HTERT RPE-1 (cell line): ENCODE measurements around the gene COL4A3.

Experiments used
- in situ Hi-C: fragments of 300-500 bp; cut with MboI; formaldehyde crosslinking; loops from 4 replicates; pipeline ENCODE4 v1.14.3; 2020; ENCODE audit warnings: low sequenced_read_pairs

COL4A3 gene

DNA sequence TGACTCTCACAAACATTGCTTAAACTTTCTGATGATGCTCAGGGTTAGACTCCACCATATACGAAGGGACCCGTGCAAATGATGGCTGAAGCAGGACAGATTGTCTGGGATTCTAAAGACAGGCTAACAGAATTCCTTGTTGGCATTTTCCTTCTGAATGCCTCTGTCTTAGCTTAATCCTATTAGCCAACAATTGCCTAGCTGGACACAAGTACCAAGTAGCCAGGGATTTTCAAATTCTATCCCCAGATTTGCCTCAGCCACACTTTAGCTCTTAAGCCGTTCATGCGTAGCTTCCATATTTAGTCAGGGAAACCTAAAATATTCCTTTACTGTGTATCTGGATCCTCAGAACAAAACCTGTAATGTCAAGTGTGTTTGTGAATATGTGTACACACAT is 40.0 kb downstream of the COL4A3 start:
- in situ Hi-C loops = no loop called here

DNA sequence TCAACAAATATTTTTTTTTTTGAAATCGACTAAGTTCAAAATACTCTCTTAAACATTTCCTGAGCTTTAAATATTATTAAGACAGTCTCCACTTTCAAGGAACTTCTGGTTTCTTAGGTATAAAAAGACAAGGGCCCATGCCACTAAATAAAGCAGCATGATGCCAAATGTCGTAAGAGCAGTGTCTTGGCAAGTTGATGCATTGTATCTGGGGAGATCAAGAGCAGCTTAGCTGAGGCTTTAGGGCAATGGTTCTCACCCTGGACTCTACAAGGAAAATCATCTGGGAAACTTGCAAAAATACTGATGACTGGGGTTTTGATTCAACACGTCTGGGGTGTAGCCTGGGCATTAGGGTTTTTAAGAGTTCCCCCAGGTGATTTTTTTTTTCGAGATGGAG is 41.3 kb downstream of the COL4A3 start:
- in situ Hi-C loops = no loop called here

DNA sequence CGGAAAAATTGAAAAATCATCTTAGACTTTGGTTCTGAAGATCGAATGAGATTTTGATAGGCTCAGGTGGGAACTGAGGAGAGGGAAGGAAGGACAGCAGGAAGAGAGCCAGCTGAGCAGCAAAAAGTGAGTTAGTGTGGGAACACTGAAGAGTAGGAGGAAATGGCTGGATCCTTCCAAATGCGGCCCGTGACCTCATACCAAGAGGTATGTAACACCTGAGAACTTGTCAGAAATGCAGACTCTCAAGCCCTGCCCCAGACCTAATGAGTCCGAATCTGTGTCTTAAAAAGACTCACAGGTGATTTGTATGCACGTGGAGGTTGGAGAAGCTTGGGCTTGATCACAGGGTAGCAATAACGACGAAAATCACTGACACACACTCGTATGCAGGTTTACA is 42.0 kb downstream of the COL4A3 start:
- in situ Hi-C loops = no loop called here

DNA sequence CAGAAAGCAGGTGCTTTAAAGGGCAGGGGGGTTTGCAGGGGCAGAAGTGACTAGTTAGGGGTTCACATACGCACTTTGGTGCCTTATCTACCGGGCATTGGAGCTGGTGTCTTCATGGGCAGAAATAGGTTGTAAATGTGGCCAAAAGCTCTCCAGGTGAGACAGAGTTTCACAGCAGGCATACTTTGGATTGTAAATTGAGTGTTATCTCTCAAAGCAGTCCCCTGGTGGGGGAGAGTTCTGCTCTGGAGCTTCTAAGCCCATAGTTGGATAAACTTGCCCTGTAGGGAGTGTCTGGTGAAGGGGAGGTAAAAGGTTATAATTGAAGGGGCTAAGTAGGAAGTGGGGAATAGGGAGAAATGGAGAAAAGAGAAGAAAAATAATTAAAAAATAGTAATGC is 43.1 kb downstream of the COL4A3 start:
- in situ Hi-C loops = no loop called here

DNA sequence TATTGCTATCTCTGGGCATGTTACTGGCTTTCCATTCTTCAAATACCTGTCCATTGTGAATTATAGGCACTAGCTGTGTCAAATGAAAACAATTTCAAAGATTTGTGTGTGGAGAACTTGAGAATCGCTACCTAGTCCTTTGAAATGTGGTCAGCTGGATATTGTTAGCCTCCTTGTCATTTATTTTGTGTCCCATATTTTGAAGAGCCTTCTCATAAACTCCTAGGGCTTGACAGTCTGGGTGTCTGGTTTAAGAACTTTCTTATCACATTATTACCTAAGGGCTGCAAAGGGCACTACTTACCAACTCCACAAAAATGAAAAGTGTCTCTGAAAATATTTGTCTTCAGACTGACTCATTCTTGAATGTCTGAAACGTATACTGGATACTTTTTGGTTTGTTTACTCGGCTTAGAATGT is 50.2 kb downstream of the COL4A3 start:
- in situ Hi-C loops = no loop called here

DNA sequence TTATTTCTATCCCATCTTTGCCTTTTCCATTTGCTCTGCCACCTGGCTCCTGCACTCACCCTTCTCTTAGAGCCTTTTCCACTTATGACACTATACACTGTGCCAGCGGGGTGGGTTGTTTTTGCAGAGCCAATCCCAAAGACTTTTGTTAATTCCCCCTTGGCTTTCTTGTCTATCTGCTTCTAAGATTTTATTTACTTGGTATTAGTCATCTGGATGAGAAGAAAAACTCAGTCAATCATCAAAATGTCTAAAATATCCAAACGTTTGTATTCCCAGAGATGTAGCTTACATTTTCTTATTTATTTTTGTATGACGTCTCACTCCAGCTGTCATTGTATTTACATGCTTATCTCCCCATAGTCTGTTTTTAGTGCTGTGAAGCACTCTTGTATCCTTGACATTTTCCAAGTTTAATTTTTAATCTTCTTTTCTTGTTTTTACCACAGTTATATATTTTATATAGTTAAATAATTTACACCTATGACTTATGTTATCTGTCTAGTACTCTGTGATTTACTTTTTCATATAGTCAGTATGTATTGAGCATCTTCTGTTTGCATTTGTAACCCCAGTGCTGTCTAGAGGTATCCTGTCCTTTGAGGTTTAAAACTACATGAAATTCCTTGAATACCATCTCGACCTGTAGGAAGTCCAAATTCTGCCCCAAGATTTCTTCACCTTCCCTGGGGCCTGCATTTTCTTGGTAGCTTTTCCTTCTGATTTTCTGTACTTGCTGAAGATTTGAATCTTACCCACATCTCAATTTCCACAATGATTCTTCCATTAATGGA is 55.1 kb downstream of the COL4A3 start:
- in situ Hi-C loops = no loop called here

DNA sequence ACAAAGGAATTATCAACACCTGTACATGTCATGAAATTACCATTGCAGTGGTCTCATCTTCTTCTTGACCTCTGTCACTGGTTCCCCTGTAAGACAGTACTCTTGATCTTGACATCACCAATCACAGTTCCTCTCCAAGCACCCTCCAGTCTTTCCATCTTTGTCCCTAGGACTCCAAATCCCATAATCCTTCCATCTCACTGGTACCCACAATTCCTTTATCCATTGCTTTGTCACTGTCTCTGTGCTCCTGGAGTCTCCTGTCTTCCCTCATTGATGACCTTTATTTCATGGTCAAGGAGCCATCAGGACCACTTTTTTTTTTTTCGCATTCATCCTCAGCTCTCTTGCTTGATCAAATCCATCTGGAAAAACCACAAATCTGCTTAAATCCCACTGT is 56.7 kb downstream of the COL4A3 start:
- in situ Hi-C loops = no loop called here

DNA sequence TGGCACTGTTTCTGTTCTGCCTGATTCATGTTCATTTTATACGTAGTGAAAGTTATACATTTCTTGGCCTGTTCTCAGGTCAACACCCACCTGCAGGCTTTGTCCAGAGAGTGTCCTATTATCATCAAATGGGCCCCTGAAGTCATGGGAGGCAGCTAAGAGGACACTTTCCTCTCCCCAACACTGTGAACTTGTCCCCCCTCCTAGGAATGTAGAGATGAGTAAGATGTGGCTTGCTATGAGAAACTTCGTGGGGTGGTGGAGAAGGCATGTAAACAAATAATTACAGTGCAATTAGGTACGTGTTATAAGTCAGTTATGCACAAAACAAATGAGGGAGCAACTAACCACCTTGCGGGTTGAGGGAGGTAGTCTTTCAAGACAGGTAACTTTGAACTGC is 57.9 kb downstream of the COL4A3 start:
- in situ Hi-C loops = no loop called here

DNA sequence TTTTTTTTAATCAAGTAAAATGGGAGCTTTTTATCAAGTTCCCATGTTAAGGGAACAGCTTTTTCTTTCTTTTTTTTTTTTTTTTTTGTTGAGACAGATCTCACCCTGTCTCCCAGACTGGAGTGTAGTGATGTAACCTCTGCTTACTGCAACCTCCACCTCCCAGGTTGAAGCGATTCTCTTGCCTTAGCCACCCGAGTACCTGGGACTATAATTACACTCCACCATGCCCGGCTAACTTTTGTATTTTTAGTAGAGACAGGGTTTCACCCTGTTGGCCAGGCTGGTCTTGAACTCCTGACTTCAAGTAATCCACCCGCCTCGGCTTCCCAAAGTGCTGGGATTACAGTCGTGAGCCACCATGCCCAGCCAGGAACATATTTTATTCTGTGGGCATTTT is 61.2 kb downstream of the COL4A3 start:
- in situ Hi-C loops = loop anchor here (25.0 kb wide), 1 partner anchor 88 kb away; no protein-coding TSS in a partner anchor

DNA sequence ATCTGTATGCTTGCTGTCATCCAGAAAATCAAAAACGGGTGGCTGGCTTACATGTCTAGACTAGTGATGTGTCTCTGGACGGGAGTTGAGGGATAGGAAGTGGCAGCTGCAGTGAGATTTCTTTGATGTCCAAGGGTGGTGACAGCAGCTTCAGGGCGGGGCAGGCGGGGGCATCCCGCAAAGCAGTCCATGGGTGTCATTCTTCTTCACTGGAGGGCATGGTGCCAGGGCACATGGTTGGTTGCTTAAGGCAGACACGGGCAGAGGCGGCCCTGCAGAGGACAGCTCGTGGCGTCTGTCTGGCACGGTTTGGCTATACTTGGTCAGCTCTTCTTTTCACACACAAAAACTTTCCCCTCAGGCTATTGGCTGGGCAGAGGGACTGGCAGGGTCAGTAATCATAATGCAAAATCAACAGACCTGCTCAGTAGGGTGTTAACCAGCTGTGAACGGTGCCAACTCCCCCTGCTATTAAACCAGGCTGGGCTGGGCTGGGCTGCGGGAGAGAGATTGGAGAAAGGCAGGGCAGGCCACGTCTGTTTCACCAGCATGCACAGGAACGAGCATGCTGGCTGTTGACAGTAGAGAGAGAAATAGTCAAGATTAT is 63.7 kb downstream of the COL4A3 start:
- in situ Hi-C loops = loop anchor here (25.0 kb wide), 1 partner anchor 91 kb away; no protein-coding TSS in a partner anchor

DNA sequence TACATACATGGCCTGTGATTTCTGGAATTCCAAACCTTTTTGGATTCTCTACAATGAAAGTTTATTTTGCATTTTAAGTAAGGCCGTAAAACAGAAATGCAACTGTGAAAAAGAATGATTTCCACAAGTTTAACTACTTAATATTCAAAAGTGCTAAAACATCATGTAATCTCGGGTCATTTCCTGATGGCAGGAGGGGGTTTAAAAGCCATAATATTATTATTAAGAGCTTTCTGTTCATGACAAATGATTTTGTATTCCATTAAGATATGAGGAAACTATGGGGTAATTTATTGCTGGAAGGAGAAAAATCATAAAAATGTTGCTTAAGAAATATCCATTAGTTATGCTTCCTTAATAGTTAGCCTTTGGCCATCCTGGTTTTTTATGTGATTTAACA is 65.7 kb downstream of the COL4A3 start:
- in situ Hi-C loops = loop anchor here (25.0 kb wide), 1 partner anchor 93 kb away; no protein-coding TSS in a partner anchor

DNA sequence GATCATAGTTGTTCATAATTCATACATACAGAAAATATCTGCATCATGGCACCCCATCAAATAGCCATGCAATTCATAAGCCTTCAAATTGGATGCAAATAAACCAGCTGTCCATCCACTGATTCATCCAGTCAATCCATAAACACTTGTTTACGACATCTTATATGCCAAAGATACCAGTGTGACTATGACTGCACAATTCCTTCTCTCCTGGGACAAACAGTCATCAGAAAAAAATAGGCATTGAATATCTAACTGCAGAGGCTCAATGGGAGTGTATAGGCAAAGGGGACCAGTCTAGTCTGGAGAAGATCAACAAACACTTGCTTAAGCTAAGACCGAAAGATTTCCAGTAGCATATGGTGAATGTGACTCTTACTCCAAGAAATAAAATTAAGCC is 70.0 kb downstream of the COL4A3 start:
- in situ Hi-C loops = loop anchor here (25.0 kb wide), 1 partner anchor 97 kb away; no protein-coding TSS in a partner anchor

DNA sequence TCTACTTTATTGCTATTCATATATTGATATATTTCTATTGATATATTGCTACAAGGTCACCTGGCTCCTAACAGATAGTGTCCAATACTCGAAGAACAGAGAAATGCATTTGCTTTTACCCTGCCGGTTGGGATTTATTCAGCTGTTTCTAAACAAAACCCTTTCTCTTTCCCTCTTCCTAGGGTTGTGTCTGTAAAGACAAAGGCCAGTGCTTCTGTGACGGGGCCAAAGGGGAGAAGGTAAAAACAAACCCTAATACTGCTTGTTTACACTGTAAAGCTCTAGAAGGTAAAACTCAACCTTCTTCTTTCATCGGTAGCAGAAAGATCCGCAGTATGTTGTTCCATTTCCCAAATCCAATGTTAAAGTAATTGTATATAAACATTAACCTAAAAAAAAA is 73.4 kb downstream of the COL4A3 start:
- in situ Hi-C loops = loop anchor here (25.0 kb wide), 1 partner anchor 100 kb away; no protein-coding TSS in a partner anchor

DNA sequence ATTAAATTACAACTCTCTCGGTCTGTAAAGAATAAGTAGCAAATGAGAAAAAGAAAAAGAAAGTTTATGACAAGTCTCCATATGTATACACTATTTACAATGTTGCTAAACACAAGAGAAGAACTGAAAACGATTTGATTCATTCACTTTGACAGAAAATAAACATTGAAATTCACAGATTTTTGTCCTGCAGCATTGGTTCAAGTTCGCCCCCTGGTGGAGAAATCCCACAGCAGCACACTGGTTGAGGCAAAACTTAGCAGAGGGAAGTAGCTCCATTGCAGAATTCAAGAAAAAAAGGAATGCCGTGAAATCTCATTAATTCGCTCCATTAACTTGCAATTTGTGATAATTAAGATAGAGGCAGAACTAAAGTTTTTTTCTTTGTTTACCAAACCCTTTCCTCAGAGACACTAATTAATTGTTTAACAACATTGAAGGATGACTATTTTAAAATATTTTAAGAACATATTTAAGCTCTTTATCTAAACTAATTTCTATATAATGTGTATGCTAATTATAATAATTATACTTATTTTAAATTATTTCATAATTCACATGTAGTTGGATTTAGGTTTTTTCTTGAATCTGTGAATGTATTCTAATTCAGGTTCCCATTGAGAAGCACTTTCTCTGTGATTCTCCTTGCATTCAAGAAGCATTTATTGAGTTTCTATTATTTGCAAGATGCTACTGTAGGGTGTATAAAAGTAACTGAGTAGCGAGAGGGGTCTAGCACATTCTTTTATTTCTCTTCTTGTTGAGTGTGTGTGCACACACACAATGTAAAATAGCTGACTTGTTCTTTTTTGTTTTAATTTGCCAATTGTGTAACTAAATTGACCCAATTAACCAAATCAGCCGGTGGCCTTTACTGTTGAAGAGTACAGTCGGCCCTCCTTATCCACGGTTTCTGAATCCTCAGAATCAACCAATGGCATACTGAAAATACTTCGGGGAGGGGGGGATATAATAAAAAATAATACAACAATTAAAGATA is 74.1 kb downstream of the COL4A3 start:
- in situ Hi-C loops = loop anchor here (25.0 kb wide), 1 partner anchor 101 kb away; no protein-coding TSS in a partner anchor

DNA sequence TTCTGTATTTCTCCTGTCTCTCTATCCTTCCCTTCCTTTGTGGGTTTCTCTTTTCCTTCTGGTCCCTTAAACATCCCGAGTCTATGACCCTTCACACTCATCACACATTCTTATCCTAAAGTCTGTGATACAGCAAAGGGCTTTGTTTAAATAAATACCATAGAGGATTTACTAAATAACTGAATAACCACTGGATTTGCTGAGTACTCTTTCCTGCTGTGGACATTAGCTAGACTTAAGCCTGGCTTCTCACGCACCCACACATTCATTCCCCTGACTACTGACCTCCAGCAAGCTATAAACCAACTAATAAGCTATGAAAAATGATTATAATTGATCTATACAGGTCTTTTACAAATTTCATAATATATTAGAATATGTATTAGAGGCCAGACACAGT is 76.6 kb downstream of the COL4A3 start:
- in situ Hi-C loops = loop anchor here (25.0 kb wide), 1 partner anchor 104 kb away; no protein-coding TSS in a partner anchor

DNA sequence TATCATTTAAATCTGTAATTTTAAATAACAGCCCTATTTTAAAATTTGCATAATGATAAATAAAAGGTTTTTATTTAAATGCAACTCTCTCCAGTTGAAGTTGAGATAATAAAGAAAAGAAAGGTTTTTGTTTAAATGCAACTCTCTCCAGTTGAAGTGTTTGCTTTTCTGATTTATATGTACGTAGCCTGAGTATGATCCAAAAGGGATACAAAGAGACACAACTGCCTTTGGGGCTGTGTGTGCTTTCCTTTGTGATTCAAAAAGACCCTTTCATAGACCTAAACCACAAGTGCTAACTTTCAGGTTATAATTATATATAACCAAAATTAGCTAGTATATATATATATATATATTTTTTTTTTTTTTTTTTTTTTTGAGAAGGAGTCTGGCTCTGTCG is 84.5 kb downstream of the COL4A3 start:
- in situ Hi-C loops = loop anchor here (25.0 kb wide), 1 partner anchor 112 kb away; no protein-coding TSS in a partner anchor

DNA sequence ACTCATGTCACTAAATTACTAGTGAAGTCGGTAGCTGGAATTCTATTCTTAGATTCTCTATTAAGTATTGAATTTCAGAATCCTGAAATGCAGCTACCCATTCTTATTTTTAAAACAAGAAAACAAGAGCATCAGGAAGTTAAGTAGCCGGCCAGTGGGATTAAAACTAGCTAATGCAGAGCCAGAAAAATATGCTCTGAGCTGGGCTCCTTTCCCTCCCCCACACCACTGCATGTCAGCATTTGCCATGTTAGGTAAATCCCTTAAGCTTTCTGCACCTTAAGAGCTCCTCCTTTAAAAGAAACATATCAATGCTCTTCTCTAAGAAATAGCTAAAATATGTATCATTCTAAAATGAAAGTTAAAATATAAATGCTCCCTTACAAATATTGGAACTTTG is 88.4 kb downstream of the COL4A3 start:
- in situ Hi-C loops = no loop called here

DNA sequence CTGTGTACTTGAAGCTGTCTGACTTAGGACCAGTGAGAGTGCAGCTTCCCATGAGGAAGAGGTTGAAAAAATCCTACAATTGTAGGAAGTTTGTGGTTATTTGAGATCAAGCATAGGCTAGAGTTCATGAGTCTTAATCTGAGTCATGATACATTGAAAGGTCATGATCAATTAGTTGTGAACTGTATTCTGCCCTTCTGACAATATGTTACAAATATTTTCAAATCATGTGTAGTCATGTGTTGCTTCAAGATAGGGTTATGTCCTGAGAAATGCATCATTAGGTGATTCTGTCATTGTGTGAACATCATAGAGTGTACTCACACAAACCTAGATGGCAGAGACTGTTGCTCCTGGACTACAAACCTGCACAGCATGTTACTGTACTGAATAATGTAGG is 92.2 kb downstream of the COL4A3 start:
- in situ Hi-C loops = no loop called here

DNA sequence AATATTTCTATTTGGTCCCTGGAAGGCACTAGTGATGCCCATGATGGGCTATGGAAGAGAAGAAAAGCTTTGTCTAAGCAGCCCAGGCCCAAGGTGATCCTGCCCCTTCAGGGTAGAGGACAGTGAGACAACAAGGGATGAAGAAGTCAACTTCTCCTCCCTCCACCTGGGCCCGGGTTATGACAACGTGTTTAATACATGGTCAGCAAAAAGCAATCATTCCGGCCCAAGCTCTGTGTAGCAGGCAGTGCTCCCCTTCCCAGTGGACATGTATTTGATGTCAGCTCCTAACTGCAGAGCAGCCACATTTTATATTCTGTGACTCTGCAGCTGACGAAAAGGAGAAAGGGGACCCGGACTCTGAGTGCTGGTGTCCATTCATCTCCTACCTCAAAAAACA is 93.4 kb downstream of the COL4A3 start:
- in situ Hi-C loops = no loop called here

DNA sequence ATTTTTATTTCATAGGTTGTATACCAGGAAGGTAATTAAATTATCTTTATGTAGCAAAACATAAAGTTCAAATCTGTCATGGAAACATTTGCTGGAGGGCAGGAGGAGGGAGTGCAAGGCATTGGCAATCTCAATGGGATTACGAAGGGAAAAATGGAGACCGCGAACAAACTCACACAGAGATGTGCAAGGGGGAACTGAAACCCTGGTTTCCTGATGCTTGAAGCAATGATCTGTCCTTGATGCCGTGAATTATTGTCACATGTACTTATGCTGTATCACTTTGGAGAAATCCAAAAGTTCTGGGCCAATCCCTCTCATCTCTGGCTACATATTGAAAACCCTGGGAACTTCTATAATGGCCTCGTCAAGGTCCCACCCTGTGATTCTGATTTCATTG is 95.6 kb downstream of the COL4A3 start:
- in situ Hi-C loops = no loop called here
